GM19372 (cell line): ENCODE results near the gene ARHGEF28.

Source experiments
- ATAC-seq: cut with Tn5 transposase; IDR thresholded peaks from one replicate; pipeline ENCODE4 v1.9.1; 2021; ENCODE audit warnings: mild to moderate bottlenecking, low read depth, moderate library complexity; ENCODE audit not compliant: unreplicated experiment

Gene ARHGEF28

GRCh38 chr5:73686912-73687311 is 60.9 kb downstream of the ARHGEF28 start:
- ATAC-seq = no peak

- no peak for ATAC-seq
Measured at GRCh38 chr5:73687357-73687756, 61.4 kb downstream of the ARHGEF28 start.

GRCh38 chr5:73690015-73690414 is 64.0 kb downstream of the ARHGEF28 start:
- ATAC-seq = no peak

DNA sequence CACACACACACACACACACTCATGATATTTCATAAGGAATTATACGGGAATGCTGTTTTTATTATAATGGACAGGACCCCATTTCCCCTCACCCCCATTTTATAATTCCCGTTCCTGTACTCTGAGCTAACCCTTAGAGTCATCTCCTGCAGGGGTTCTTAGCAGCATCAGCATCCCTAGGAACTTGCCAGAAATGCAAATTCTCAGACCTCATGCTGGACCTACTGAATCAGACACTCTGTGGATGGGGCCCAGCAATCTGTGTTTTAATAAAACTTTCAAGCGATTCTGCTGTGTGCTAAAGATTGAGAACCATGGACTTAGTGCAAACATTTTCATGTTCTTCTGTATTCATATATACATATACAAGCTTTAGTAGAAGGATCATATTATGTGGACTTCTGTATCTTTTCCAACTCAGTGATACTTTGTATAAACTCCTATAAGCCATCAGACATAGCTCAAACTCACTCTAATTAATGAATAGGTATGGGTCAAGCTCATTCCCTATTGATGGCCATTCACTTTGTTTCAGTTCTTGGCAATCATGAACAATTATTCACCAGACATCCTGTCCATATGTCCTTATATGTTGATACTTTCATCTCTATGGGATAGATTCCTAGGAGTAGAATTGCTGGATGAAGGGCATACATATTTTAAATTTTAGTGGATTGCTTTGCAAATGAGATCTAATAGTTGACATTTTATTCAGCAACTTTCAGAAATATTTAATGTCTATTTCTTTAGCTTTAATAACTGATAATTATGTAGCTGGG is 65.5 kb downstream of the ARHGEF28 start:
- ATAC-seq = no peak

- no peak for ATAC-seq
Measured at GRCh38 chr5:73692166-73692640, 66.2 kb downstream of the ARHGEF28 start.

DNA sequence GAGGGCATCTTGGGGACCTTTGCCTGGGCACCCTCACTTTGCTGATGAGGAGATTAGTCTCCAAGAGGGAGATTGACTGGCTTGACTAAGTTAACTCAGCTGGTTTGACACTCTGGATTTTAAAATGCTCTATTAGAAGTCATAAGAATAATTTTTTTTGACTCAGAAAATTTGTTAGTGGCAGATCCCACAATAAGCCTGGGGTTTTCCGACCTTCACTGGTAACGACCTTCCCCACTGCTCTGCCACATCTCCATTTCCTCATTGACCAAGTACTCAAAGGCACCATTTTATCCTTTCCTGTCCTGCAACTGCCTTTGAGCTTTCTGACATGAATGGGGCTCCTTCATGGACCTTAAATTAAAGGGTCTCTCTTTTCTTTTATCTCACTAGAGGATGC is 67.0 kb downstream of the ARHGEF28 start:
- no peak for ATAC-seq

GRCh38 chr5:73693573-73694061 is 67.6 kb downstream of the ARHGEF28 start:
- ATAC-seq = no peak

DNA sequence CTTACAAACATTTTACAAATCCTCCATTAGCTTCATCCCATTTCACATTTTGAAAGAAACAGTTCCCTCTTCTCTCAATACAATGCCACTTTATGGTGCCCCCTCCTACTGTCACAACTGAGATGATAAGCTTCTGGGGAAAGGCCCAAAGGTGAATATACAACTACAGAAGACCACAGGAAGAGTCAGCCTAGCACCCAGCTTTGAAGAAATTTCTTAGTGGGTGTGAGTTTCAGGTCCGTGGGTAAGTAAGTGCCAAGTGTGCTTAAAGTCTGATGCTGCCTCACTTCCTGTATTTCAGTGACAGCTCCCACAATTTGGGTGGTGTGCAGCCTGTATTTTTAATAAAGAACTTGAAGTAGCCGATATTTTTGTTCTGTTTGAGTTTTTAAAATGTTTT is 68.1 kb downstream of the ARHGEF28 start:
- peak; percentile 67 for ATAC-seq

DNA sequence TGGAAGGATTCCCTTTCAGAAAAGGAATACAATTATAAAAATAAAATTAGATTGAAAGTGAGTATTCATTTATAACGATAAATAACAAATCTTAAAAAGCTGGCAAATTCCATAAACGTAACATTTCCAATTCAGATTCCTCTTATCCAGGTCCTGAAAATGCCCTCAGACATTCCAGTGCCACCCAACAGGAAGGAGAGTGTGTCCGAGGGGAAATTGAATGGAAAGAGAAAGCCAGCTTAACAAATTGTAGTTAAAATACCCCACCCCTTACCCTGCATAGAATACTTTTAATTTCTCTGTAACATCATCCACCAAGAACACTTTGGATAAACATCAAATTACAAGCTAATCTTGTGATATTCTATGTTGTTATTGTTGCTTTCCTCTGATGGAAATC is 72.0 kb downstream of the ARHGEF28 start:
- no peak for ATAC-seq

DNA sequence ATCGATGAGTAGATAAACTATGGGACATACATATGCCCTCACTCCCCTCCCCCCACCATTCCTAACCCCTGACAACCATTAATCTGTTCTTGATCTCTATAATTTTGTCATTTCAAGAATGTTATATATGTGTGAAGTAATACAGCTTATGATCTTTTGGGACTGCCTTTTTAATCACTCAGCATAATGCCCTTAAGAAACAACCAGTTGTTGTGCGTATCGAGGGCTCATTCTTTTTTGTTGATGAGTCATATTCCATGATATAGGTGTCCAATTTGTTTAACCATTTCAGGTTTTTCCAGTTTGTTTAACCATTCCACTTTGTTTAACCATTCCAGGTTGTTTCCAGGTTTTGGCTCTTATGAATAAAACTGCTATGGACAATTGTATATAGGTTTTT is 75.6 kb downstream of the ARHGEF28 start:
- no peak for ATAC-seq

DNA sequence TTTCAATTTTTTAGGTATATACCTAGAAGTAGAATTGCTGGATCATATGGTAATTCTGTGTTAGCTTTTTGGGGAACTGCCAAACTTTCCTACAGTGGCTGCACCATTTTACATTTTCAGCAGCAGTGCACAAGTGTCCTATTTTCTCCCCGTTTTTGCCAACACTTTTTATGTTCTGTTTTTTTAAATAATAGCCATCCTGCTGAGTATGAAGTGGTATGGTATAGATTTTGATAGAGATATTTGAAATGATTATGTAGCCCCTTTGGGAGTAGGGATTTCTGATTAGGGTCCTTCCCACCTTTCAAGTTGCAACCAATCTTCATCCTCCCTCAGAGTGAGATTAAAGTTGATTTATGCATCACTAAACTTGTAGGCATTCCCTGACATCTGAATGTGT is 76.5 kb downstream of the ARHGEF28 start:
- ATAC-seq = no peak

DNA sequence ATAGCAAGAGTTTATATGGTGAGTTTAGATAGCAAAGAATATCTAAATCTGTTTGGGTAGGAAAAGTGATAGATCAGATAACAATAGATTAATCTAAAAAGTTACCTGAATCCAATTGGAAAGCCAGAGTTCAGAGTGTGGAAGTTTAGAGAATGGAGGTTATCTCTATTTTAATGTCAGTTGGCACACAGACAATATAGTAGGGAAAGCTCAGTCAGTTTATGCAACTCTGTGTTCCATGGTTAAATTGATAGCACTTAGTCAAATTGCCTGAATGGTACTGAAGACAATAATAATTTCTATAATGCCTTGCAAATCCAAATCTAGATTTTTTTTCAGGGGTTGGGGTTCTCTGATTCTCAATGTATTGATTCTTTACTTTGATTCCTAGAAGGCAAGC is 77.0 kb downstream of the ARHGEF28 start:
- ATAC-seq = no peak

DNA sequence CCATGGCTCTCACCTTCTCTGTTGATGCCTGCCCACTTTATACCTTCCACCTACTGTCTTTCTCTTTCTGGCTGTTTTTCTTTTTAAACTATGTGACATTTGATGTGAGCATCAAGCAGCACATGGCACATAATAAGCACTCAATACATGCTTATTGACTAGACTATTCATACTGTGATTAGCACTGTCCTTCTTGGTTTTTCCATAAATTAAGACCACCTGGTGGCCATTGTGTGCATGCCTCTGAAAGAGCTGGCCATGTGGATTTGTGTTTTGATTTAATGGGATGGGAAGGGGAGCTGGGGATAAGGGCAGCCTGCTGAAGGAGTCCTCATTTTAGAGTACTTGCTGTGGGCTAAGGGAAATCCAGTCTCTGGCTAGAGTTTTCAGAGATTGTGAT is 79.4 kb downstream of the ARHGEF28 start:
- no peak for ATAC-seq

GRCh38 chr5:73706963-73707362 is 81.0 kb downstream of the ARHGEF28 start:
- ATAC-seq = no peak

- ATAC-seq = no peak
Measured at GRCh38 chr5:73709536-73710129, 83.6 kb downstream of the ARHGEF28 start.

GRCh38 chr5:73716284-73716808 is 90.3 kb downstream of the ARHGEF28 start:
- ATAC-seq = no peak

- no peak for ATAC-seq
Measured at GRCh38 chr5:73718762-73719161, 92.8 kb downstream of the ARHGEF28 start.

GRCh38 chr5:73719632-73720031 is 93.6 kb downstream of the ARHGEF28 start:
- no peak for ATAC-seq

- ATAC-seq = no peak
Measured at GRCh38 chr5:73722231-73722630, 96.2 kb downstream of the ARHGEF28 start.

GRCh38 chr5:73726071-73726470 is 100.1 kb downstream of the ARHGEF28 start:
- ATAC-seq = no peak

- no peak for ATAC-seq
Measured at GRCh38 chr5:73726606-73727231, 100.7 kb downstream of the ARHGEF28 start.
